ENCODE measurements around the gene PTPRE.

The PTPRE gene

DNA sequence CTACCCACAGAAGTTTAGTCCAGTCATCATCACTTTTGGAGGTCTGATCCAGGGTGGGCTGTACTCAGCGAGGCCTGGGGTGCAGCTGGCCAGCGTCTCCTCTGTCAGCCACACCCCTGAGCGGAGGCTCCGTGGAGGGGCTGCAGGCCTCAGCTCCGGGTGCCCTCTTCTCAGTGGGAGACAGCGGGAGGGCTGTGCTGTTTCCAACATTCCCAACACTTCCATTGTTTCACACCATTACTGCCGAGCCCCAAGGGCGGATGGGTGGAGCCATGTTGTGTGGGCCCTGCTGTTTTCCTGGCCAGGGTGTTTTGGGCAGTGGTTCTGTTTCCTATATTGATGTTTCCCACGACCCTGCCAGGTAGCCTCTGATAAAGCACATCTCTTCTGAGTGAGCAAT, 124.3 kb downstream of the PTPRE start:
- no peaks in the 10 kb centered on the region for H3K27me3 ChIP-seq (ENCODE audit: insufficient read depth, poor library complexity, severe bottlenecking)
- no peak for DNase-seq (ENCODE audit: low read depth in 1 of 2, low spot score in 1 of 2)
- no peak overlapping the region for H3K27ac ChIP-seq (replicated peaks)
- no peak overlapping the region for H3K4me3 ChIP-seq (replicated peaks; ENCODE audit: insufficient read depth, low read length)
- TF ChIP-seq, protein P1, sequence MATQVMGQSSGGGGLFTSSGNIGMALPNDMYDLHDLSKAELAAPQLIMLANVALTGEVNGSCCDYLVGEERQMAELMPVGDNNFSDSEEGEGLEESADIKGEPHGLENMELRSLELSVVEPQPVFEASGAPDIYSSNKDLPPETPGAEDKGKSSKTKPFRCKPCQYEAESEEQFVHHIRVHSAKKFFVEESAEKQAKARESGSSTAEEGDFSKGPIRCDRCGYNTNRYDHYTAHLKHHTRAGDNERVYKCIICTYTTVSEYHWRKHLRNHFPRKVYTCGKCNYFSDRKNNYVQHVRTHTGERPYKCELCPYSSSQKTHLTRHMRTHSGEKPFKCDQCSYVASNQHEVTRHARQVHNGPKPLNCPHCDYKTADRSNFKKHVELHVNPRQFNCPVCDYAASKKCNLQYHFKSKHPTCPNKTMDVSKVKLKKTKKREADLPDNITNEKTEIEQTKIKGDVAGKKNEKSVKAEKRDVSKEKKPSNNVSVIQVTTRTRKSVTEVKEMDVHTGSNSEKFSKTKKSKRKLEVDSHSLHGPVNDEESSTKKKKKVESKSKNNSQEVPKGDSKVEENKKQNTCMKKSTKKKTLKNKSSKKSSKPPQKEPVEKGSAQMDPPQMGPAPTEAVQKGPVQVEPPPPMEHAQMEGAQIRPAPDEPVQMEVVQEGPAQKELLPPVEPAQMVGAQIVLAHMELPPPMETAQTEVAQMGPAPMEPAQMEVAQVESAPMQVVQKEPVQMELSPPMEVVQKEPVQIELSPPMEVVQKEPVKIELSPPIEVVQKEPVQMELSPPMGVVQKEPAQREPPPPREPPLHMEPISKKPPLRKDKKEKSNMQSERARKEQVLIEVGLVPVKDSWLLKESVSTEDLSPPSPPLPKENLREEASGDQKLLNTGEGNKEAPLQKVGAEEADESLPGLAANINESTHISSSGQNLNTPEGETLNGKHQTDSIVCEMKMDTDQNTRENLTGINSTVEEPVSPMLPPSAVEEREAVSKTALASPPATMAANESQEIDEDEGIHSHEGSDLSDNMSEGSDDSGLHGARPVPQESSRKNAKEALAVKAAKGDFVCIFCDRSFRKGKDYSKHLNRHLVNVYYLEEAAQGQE (IDR thresholded peaks at IDR 0.05; ENCODE audit: insufficient replicate concordance, low read depth), result no peak
- TF ChIP-seq POLR2AphosphoS5 (IDR thresholded peaks at IDR 0.05; ENCODE audit: low read depth) (no peak), GABPA (IDR thresholded peaks at IDR 0.05; ENCODE audit: low read depth) (no peak), SPI1 (IDR thresholded peaks at IDR 0.05; ENCODE audit: borderline replicate concordance, low read depth) (no peak)
- TF ChIP-seq, protein P2, sequence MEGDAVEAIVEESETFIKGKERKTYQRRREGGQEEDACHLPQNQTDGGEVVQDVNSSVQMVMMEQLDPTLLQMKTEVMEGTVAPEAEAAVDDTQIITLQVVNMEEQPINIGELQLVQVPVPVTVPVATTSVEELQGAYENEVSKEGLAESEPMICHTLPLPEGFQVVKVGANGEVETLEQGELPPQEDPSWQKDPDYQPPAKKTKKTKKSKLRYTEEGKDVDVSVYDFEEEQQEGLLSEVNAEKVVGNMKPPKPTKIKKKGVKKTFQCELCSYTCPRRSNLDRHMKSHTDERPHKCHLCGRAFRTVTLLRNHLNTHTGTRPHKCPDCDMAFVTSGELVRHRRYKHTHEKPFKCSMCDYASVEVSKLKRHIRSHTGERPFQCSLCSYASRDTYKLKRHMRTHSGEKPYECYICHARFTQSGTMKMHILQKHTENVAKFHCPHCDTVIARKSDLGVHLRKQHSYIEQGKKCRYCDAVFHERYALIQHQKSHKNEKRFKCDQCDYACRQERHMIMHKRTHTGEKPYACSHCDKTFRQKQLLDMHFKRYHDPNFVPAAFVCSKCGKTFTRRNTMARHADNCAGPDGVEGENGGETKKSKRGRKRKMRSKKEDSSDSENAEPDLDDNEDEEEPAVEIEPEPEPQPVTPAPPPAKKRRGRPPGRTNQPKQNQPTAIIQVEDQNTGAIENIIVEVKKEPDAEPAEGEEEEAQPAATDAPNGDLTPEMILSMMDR (IDR thresholded peaks at IDR 0.05; ENCODE audit: insufficient read depth, low read length), result no peak

DNA sequence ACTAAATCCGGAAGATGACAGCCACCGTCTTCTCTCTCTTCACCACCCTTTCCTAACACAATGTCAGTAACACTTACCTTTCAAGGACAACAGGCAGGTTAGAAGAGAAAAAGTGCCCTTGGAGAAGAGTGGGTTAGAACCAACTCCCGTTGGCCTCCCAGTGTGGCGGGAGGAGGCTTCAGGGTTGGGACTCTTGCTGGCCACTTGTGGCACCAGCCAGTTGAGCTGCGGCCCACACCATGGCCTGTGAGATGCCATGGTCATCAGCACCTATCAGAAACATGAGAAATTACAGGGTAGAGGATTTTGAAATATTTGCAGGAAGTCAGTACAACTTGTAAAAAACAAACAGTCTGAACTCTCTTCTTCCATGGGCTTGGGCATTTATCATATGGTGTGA, 125.6 kb downstream of the PTPRE start:
- DNase-seq (ENCODE audit: low read depth in 1 of 2, low spot score in 1 of 2), result no peak
- TF ChIP-seq POLR2AphosphoS5 (IDR thresholded peaks at IDR 0.05; ENCODE audit: low read depth) (no peak), SPI1 (IDR thresholded peaks at IDR 0.05; ENCODE audit: borderline replicate concordance, low read depth) (no peak), GABPA (IDR thresholded peaks at IDR 0.05; ENCODE audit: low read depth) (no peak)
- TF ChIP-seq, protein P2 (IDR thresholded peaks at IDR 0.05; ENCODE audit: insufficient read depth, low read length), result no peak
- TF ChIP-seq, protein P1 (IDR thresholded peaks at IDR 0.05; ENCODE audit: insufficient replicate concordance, low read depth), result no peak

DNA sequence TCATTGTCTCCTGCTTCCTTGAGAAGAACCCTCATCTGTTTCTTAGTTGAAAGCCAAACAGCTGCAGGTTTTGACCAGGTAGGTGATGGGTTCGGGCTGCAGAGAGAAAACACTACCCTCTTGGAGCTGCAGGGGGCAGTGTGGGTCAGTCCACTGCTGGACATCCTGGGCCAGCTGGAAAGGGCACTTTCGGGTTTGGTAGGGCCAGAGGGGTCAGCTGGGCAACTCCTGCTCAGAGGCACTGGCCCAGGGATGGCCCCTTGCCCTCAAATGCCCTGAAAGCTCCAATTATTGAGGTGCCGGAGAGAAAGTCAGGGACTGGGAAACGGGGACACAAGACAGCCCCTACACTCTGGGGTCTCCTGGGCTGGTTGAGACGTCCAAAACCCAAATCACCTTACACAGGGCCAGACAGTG, 128.7 kb downstream of the PTPRE start:
- no peak overlapping the region for H3K27ac ChIP-seq (replicated peaks)
- TF ChIP-seq, protein P2 (IDR thresholded peaks at IDR 0.05; ENCODE audit: insufficient read depth, low read length), result peak; percentile 77
- no peak for TF ChIP-seq GABPA (IDR thresholded peaks at IDR 0.05; ENCODE audit: low read depth)
- DNase-seq (ENCODE audit: low read depth in 1 of 2, low spot score in 1 of 2), result peak; percentile 29 to 48
- H3K4me3 ChIP-seq (replicated peaks; ENCODE audit: insufficient read depth, low read length), result no peak overlapping the region
- H3K27me3 ChIP-seq (ENCODE audit: insufficient read depth, poor library complexity, severe bottlenecking), result no peaks in the 10 kb centered on the region

More for the DNA sequence above, 125.6 kb downstream of the PTPRE start:
- Histone ChIP-seq H3K27ac (replicated peaks) (no peak overlapping the region), H3K27me3 (ENCODE audit: insufficient read depth, poor library complexity, severe bottlenecking) (no peaks in the 10 kb centered on the region), H3K4me3 (replicated peaks; ENCODE audit: insufficient read depth, low read length) (no peak overlapping the region)

DNA sequence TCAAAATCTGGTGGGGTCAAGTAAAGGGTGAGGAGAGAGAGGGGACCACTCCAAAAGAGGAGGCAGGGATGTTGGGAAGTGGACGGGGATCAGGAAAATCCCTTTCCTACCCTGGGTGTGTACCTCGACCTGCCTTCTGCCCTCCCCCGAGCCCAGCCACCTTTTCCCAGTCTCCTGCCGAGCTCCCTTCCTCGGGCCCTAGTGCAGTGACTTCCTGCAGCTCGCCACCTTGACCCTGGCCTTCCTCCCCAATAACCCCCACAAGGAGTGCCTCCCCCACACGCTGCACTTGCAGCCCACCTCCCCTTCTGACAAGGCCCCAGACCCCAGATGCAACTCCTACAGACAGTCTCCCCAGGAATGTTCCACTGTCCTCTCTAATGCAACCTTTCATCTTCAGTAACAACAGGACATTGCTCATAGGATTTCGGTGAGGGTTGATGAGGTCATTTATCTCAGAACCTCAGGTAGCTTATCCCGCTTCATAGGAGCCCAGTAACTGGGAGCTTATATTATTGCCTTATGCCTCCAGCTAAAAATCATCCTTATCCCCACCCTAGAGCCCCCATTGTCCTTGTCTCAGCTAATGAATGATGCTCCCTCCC, 129.2 kb downstream of the PTPRE start:
- no peak for DNase-seq (ENCODE audit: low read depth in 1 of 2, low spot score in 1 of 2)
- no peak overlapping the region for H3K4me3 ChIP-seq (replicated peaks; ENCODE audit: insufficient read depth, low read length)
- no peak overlapping the region for H3K27ac ChIP-seq (replicated peaks)
- TF ChIP-seq, protein P2 (IDR thresholded peaks at IDR 0.05; ENCODE audit: insufficient read depth, low read length), result no peak
- TF ChIP-seq SPI1 (IDR thresholded peaks at IDR 0.05; ENCODE audit: borderline replicate concordance, low read depth) (no peak), POLR2AphosphoS5 (IDR thresholded peaks at IDR 0.05; ENCODE audit: low read depth) (no peak), GABPA (IDR thresholded peaks at IDR 0.05; ENCODE audit: low read depth) (no peak)
- TF ChIP-seq, protein P1 (IDR thresholded peaks at IDR 0.05; ENCODE audit: insufficient replicate concordance, low read depth), result no peak
- H3K27me3 ChIP-seq (ENCODE audit: insufficient read depth, poor library complexity, severe bottlenecking), result no peaks in the 10 kb centered on the region

Data from HL-60 (cell line).